Measurements from ENCODE around the gene FMNL2. TPM values are rescaled to one million over a fixed set of nuclear protein-coding genes. Genes with fewer than 3 reads are reported as not detected.

FMNL2 gene
- total and polyA plus RNA-seq, 2 experiments from 2014 or later, result 16.5 to 45.4 TPM

DNA sequence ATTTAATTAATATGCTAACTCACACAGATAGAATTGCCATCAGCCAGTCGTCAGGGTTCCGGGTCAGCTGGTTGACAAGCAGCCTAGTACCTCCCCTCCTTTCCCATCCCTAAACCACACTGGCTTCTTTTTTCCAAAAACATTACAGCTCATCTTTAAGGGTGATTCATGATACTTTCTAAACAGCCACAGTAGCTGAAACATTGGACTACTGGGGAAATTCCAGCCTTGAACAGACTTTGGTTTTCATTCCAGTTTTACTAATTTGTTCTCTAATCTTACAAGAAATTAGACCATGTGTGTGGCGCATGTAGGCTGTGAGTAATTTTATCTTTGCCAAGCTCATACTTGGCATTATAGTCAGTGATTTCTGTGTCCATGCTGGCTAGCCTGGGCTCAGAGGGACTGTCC lies 110.8 kb downstream of the FMNL2 start:
- H3K4me1 ChIP-seq (ENCODE audit: insufficient read depth), result peaks cover 52% of the 10 kb centered on the region
- H3K27me3 Mint-ChIP-seq (ENCODE audit: insufficient read depth, low read depth, poor library complexity), result peaks cover 5% of the 10 kb centered on the region
- H3K27me3 ChIP-seq (ENCODE audit: insufficient read depth), result no peaks in the 10 kb centered on the region
- ATAC-seq, result no peak
- H3K27ac Mint-ChIP-seq, result no peak overlapping the region
- no peak overlapping the region for H2AFZ ChIP-seq
- H3K27ac ChIP-seq (ENCODE audit: low read depth), result no peak overlapping the region
- no peaks in the 10 kb centered on the region for H3K36me3 ChIP-seq (ENCODE audit: insufficient read depth)
- TF ChIP-seq ZNF331 (CRISPR knock-in tag; IDR thresholded peaks at IDR 0.05; ENCODE audit: low read depth) (no peak), ZNF462 (CRISPR knock-in tag; IDR thresholded peaks at IDR 0.05) (no peak), EZH2phosphoT487 (IDR thresholded peaks at IDR 0.05; ENCODE audit: unreplicated experiment) (no peak), REST (IDR thresholded peaks at IDR 0.05; ENCODE audit: unreplicated experiment) (no peak), CREB1 (CRISPR knock-in tag; IDR thresholded peaks at IDR 0.05; ENCODE audit: low read depth) (no peak), STAT1 (IDR thresholded peaks at IDR 0.05; ENCODE audit: unreplicated experiment) (no peak), JUNB (IDR thresholded peaks at IDR 0.05; ENCODE audit: unreplicated experiment) (no peak), EZH2 (IDR thresholded peaks at IDR 0.05; ENCODE audit: low read depth, unreplicated experiment) (no peak), ZNF114 (CRISPR knock-in tag; IDR thresholded peaks at IDR 0.05) (no peak)
- no peak overlapping the region for H3K4me3 ChIP-seq
- H3K4me2 ChIP-seq, result no peak overlapping the region
- no peaks in the 10 kb centered on the region; the same call in 2 of the 3 replicates for H3K36me3 Mint-ChIP-seq (ENCODE audit: low read depth)
- DNase-seq (ENCODE audit: low spot score), result no peak
- peaks cover 98% of the 10 kb centered on the region for H3K79me2 ChIP-seq (replicated peaks; ENCODE audit: insufficient read depth)
- H3K9me3 Mint-ChIP-seq, result no peaks in the 10 kb centered on the region; the same call in 2 of the 3 replicates
- peaks cover 4% of the 10 kb centered on the region; the same call in 1 of the 2 replicates for H4K20me1 ChIP-seq (replicated peaks; ENCODE audit: insufficient read depth)
- no peaks in the 10 kb centered on the region for H3F3A ChIP-seq (replicated peaks; ENCODE audit: low read depth)
- no peak overlapping the region for H3K4me3 Mint-ChIP-seq
- H3K9me2 ChIP-seq (ENCODE audit: insufficient read depth), result peaks cover 7% of the 10 kb centered on the region; the same call in 1 of the 2 replicates
- peaks cover 72% of the 10 kb centered on the region for H3K4me1 Mint-ChIP-seq
